Stimulated activated CD8-positive, alpha-beta memory T cell treated with anti-CD3 and anti-CD28 coated beads, Interleukin-15, amount 100 ng/mL, for 48 hours (primary cell): ENCODE data around the gene LY9.
"Not testable (repeated sequence)": the region's sequence is repeated elsewhere in the genome, so short reads cannot be mapped to it uniquely, and the experiment has no call there.

Experiments
- DNase-seq, 2 donors: peaks; one replicate each; pipeline ENCODE4 v3.0.0-alpha.2; 2020; ENCODE audit warnings: low read depth in 2 of 2

LY9 gene

DNA sequence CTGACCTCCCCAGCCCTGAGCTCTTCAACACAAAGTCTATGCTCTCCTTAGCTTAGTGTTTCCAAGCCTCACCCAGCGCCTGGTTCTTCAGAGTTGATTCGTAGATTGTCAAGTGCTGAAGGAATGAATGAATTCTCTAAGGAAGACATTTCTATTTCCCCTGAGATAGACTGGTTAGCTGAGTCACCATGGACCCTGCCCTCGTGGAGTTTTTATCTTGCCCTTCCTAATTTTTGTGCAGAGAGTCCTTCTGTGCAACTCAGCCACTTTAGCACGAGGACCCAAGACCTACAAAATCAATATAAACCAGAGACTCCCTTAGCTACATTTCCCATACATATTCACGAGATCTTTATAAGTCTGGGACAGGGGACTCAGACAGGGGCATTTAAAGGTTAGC lies 69.4 kb downstream of the LY9 start:
- no peak for DNase-seq

DNA sequence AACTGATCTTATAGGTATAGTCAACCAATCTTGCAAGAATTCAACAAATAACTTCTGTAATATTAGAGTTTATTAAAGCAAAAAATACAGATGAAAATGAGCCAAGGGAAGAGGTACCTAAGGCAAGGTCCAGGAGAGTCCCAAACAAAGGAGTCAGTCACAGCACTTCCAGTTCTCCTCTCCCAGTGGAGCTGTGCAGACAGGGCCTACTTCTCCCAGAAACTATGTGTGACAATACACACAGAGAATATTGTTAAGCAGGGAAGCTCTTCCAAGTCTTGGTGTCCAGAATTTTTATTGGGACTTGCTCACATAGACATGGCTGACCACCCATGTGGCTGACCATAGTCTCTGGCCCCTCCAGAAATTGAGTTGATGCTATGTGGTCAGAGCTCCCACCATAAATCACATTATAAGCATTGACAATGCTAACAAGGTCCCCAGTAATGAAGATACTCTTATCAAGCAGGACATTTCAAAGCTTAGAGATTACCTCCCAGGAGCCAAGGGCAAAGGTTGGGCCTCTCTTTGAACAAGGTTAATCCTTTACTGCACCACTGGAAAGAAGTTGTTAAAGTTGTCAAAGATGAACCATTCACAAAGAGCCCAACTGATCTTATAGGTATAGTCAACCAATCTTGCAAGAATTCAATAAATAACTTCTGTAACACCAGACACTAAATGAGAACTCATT lies 70.2 kb downstream of the LY9 start:
- no peak for DNase-seq

DNA sequence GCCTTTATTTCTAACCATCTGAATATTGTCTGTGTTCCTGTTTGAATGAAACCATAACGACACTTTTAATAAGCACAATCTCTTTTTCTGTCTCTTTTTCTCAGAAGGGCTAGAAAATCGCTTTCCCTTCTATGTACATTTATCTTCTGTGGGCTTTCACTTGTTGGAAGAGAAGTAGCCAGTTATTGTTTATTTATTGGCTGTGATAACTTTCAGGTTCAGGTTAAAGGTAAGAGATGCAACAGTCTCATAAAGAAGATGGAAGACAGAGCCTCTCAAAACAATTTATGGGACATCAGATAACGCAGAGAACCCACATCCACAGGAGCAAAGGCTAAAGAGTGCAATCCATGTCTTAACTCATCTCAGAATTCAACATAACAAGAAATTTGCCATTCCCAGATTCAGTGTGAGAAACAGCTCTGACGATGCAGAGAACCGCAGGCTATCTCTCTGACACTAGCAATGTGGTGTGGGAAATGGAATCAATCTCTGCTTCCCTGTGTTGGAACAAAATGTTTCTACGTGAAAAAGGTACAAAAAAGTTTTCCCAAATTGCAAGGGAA lies 70.8 kb downstream of the LY9 start:
- no peak for DNase-seq

DNA sequence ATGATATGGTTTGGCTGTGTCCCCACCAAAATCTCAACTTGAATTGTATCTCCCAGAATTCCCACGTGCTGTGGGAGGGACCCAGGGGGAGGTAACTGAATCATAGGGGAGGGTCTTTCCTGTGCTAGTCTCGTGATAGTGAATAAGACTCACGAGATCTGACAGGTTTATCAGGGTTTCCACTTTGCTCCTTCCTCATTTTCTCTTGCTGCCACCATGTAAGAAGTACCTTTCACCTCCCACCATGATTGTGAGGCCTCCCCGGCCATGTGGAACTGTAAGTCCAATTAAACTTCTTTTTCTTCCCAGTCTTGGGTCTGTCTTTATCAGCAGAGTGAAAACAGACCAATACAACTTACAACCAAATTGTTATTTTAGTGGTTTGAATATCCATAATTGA lies 71.7 kb downstream of the LY9 start:
- not testable (repeated sequence) for DNase-seq

DNA sequence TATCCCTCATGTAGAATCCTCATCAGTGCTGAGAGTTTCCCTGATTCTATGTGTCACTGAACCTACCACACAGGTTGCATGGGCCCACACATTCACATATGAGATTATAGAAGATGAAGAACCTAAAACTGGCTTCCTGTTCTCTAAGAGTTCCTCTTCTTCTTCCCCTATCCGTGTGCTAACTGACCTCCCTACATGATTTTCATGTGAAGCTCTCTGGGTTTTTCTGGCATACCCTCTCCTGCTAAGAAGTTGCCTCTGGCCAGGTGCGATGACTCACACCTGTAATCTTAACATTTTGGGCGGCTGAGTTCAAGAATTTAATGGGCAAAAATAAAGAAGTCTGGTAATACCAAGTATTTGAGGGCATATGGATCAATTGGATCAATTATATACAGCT lies 72.2 kb downstream of the LY9 start:
- DNase-seq: no peak

DNA sequence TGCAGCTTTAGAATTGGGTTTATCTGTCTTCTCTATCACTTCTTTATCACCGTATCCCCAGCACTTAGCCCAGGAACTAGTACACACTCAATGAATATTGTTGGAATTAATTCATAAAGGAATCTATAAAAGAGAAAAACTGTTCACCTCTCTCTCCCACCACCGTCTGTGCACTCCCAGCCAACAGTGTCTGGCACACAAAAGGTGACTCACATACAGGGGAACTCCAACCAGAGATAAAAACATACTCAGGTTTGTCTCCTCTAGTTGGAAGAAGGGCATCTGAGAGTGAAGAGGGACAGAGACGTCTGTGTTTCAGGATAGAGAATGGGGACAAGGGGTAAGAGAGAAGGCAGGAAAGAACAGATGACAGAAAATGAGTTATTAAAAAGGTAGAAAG lies 79.0 kb downstream of the LY9 start:
- no peak for DNase-seq

DNA sequence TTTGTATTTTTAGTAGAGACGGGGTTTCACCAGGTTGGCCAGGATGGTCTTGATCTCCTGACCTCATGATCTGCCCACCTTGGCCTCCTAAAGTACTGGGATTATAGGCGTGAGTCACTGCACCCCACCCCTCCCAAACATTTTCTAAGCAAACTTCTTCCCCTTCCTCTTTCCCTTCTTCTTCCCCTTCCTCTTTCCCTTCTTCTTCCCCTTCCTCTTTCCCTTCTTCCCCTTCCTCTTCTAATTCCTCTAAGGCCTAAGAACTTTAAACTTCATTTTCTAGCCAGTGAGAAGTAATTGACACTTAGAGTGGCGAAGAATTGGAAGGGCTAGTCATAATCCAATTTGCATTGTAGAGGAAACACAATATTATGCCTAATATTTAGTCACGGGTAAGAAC lies 79.6 kb downstream of the LY9 start:
- not testable (repeated sequence) for DNase-seq

DNA sequence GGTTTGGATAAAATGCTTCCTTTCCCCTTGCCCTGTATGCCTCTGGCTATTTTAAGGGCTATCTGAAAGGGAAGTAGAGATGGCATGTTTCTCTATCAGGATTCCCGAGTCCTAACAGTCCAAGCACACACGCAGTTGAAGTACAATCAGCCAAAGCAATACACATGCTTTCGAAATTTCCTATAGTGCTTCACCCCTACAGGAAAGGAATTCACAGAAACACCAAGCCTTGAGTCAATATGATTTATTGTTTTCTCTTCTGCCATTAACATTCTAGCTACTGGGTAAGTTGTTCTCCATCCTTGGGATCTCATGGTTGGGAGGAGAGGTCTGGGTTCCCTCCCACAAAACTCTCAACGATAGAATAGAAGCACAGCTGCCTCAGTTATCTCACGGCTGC lies 80.3 kb downstream of the LY9 start:
- no peak for DNase-seq

DNA sequence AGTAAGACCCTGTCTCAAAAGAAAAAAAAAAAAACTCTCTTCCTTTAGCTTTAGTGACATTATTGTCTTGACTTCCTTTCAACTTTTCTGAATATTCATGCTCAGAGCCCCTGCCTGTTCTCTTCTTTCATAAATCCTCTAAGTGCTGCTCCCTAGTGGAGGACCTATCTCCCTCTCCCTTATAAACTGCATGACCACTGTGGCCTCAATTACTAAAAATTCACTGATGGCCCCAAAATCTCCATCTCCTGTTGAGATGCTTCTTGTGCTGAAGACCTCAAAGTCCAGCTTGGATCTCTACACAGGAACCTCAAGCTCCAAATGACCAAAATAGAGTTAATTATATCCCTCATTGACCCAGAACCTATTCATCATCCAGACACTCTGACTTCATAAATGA lies 81.2 kb downstream of the LY9 start:
- DNase-seq: no peak
